IMR-90 (cell line): Measurements from ENCODE around the gene ARID4A. TPM values are rescaled to one million over a fixed set of nuclear protein-coding genes. Genes with fewer than 3 reads are reported as not detected.

Experiments used
- BHLHE40 ChIP-seq: fragments of 150-350 bp; IDR thresholded peaks from 2 replicates; pipeline ENCODE4 v1.6.1; 2016; ENCODE audit warnings: mild to moderate bottlenecking, low read depth, low read length
- MAFK ChIP-seq: IDR thresholded peaks from 2 replicates; pipeline ENCODE4 v1.6.1; 2012; ENCODE audit warnings: low read depth, low read length, improper control_type of control experiment
- MAZ ChIP-seq: IDR thresholded peaks from 2 replicates; pipeline ENCODE4 v1.6.1; 2012; ENCODE audit warnings: low read depth, mild to moderate bottlenecking, low read length, improper control_type of control experiment, moderate library complexity, borderline replicate concordance
- polyA plus RNA-seq, 3 experiments: library from polyadenylated mRNA; depleted of rRNA; stranded (reverse); fragments of >200 nt; gene quantifications; 2 replicates each; pipeline ENCODE4 v1.2.3, GENCODE V29; 2012; ENCODE audit warnings: low replicate concordance in 1 of 3
- total RNA-seq: library from RNA; depleted of rRNA; stranded (reverse); fragments of >200 nt; gene quantifications from 2 replicates; pipeline ENCODE4 v1.2.3, GENCODE V29; 2012

Gene ARID4A
- total and polyA plus RNA-seq, 2 of the 4 experiments (the other 2 are of a cell fraction), result 3.3 to 3.8 TPM

GRCh38 chr14:58297762-58298476, 436 bp upstream of the ARID4A start (continued):
- TF ChIP-seq BHLHE40 (no peak), MAZ (peak; percentile 76; the same call in 1 of the 2 replicates), MAFK (no peak; the same call in 1 of the 2 replicates)
